VCaP (cell line): ENCODE measurements around the gene PCDH10.
"Not testable (repeated sequence)": the region's sequence is repeated elsewhere in the genome, so short reads cannot be mapped to it uniquely, and the experiment has no call there.

Experiments used
- H3K27ac ChIP-seq: fragments of 450-650 bp; 2 replicates; pipeline ENCODE4 v1.5.1; 2017
- CTCF ChIP-seq: fragments of 450-650 bp; conservative IDR thresholded peaks from 2 replicates; pipeline ENCODE4 v1.5.1; 2017; ENCODE audit warnings: mild to moderate bottlenecking, moderate library complexity

Gene PCDH10

GRCh38 chr4:133186845-133187244 lies 37.8 kb downstream of the PCDH10 start:
- TF ChIP-seq CTCF: no peak
- H3K27ac ChIP-seq: no peak overlapping the region

GRCh38 chr4:133188433-133189146 lies 39.5 kb downstream of the PCDH10 start:
- TF ChIP-seq CTCF: no peak
- no peak overlapping the region for H3K27ac ChIP-seq

- TF ChIP-seq CTCF: no peak
- H3K27ac ChIP-seq: no peak overlapping the region
Measured at GRCh38 chr4:133189147-133189517, 40.0 kb downstream of the PCDH10 start.

GRCh38 chr4:133190098-133190497 lies 41.0 kb downstream of the PCDH10 start:
- H3K27ac ChIP-seq: no peak overlapping the region
- TF ChIP-seq CTCF: no peak

- H3K27ac ChIP-seq: no peak overlapping the region
- no peak for TF ChIP-seq CTCF
Measured at GRCh38 chr4:133208694-133209285, 59.7 kb downstream of the PCDH10 start.

GRCh38 chr4:133233922-133234321 lies 84.8 kb downstream of the PCDH10 start:
- no peak overlapping the region for H3K27ac ChIP-seq
- TF ChIP-seq CTCF: no peak

GRCh38 chr4:133240451-133240850 lies 91.4 kb downstream of the PCDH10 start:
- H3K27ac ChIP-seq: not testable (repeated sequence)
